ENCODE data around the gene GCNT4. TPM values are rescaled to one million over a fixed set of nuclear protein-coding genes. Genes with fewer than 3 reads are reported as not detected.

The GCNT4 gene
- total and polyA plus RNA-seq, 2 experiments from 2014 or later, result 2.5 to 5.4 TPM

DNA sequence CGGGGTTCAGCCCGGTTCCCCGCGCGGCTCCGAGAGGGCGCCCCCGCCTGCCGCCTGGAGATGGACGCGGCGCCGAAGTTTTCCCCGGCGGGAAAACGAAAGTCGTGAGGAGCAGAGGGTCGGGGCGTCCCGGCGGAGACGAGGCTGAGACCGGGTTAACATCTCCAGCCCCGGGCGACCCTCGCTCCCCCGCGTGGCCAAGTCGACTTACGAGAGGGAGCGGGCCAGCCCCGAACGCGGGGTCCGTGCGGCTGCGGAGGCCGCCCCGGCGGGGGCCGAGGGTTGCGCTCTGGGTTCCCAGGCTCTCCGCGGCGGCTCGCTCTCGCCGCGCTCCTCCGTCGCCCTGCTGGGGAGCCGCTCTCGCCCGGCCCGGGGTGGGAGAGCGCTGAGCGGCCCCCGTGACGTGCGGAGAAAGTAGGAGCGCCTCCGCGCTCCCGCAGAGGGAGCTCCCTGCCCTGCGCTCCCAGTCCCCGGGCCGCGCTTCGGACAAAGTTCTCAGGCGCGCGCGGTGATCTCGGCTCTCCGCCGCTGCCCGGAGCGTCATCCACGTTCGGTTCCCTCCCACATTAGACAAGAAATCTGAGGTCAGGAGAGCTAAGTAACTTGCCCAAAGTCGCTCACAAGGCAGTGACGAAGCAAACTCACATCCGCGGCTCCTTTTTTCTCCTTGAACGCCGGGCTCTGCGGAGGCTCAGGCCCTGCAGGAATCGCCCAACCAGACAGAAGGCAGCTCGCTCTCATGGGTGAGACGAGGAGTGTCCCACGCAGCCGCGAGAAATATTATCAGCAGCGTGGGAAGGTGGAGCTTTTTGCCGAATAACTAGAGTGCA, 1.2 kb upstream of the GCNT4 start:
- Histone ChIP-seq H3K27ac (ENCODE audit: low read depth) (peak overlapping the region; percentile 41; the same call in 1 of the 2 replicates), H3K27me3 (ENCODE audit: insufficient read depth) (peaks cover 37% of the 10 kb centered on the region), H3F3A (replicated peaks; ENCODE audit: low read depth) (no peaks in the 10 kb centered on the region), H3K4me1 (ENCODE audit: insufficient read depth) (peaks cover 37% of the 10 kb centered on the region), H3K36me3 (ENCODE audit: insufficient read depth) (no peaks in the 10 kb centered on the region), H4K20me1 (replicated peaks; ENCODE audit: insufficient read depth) (no peaks in the 10 kb centered on the region), H3K79me2 (replicated peaks; ENCODE audit: insufficient read depth) (peaks cover 28% of the 10 kb centered on the region), H3K9me2 (ENCODE audit: insufficient read depth) (no peaks in the 10 kb centered on the region), H3K4me3 (peak overlapping the region; percentile 71), H3K4me2 (peak overlapping the region; percentile 91), H2AFZ (peak overlapping the region; percentile 54; the same call in 1 of the 2 replicates)
- peak in 1 of 2 experiments; percentile 20; a peak in 1 of 4 replicates for TF ChIP-seq CTCF (conservative IDR thresholded peaks at IDR 0.05; ENCODE audit: low read depth in 2 of 2)
- TF ChIP-seq JUNB (IDR thresholded peaks at IDR 0.05; ENCODE audit: unreplicated experiment), result no peak
- TF ChIP-seq REST (IDR thresholded peaks at IDR 0.05; ENCODE audit: unreplicated experiment), result no peak
- peak; percentile 35; the same call in 1 of the 2 replicates for TF ChIP-seq CREB1 (CRISPR knock-in tag; IDR thresholded peaks at IDR 0.05; ENCODE audit: low read depth)
- H3K27ac Mint-ChIP-seq, result no peak overlapping the region
- no peaks in the 10 kb centered on the region; the same call in 2 of the 3 replicates for H3K9me3 Mint-ChIP-seq
- no peaks in the 10 kb centered on the region; the same call in 2 of the 3 replicates for H3K36me3 Mint-ChIP-seq (ENCODE audit: low read depth)
- peaks cover 67% of the 10 kb centered on the region for H3K4me1 Mint-ChIP-seq
- H3K27me3 Mint-ChIP-seq (ENCODE audit: insufficient read depth, low read depth, poor library complexity), result peaks cover 44% of the 10 kb centered on the region
- ATAC-seq, result peak; percentile 22
- peak overlapping the region; percentile 81 for H3K4me3 Mint-ChIP-seq
- peak; percentile 73 for DNase-seq (ENCODE audit: low spot score)

- ATAC-seq (no peak), DNase-seq (ENCODE audit: low spot score) (no peak)
- Mint-ChIP-seq H3K9me3 (no peaks in the 10 kb centered on the region; the same call in 2 of the 3 replicates), H3K4me1 (peaks cover 67% of the 10 kb centered on the region), H3K36me3 (ENCODE audit: low read depth) (no peaks in the 10 kb centered on the region; the same call in 2 of the 3 replicates), H3K27ac (no peak overlapping the region), H3K27me3 (ENCODE audit: insufficient read depth, low read depth, poor library complexity) (peaks cover 44% of the 10 kb centered on the region), H3K4me3 (no peak overlapping the region; the same call in 2 of the 3 replicates)
- no peak overlapping the region for H2AFZ ChIP-seq
- peaks cover 31% of the 10 kb centered on the region for H3K79me2 ChIP-seq (replicated peaks; ENCODE audit: insufficient read depth)
- no peak overlapping the region for H3K27ac ChIP-seq (ENCODE audit: low read depth)
- H3K4me1 ChIP-seq (ENCODE audit: insufficient read depth), result peaks cover 37% of the 10 kb centered on the region
- H3K27me3 ChIP-seq (ENCODE audit: insufficient read depth), result peaks cover 37% of the 10 kb centered on the region
- H3F3A ChIP-seq (replicated peaks; ENCODE audit: low read depth), result no peaks in the 10 kb centered on the region
- H3K4me2 ChIP-seq, result peak overlapping the region; percentile 91
- H3K9me2 ChIP-seq (ENCODE audit: insufficient read depth), result no peaks in the 10 kb centered on the region
- no peaks in the 10 kb centered on the region for H3K36me3 ChIP-seq (ENCODE audit: insufficient read depth)
- peak overlapping the region; percentile 71 for H3K4me3 ChIP-seq
- no peaks in the 10 kb centered on the region for H4K20me1 ChIP-seq (replicated peaks; ENCODE audit: insufficient read depth)
- TF ChIP-seq REST (IDR thresholded peaks at IDR 0.05; ENCODE audit: unreplicated experiment) (no peak), JUNB (IDR thresholded peaks at IDR 0.05; ENCODE audit: unreplicated experiment) (no peak), POLR2AphosphoS5 (IDR thresholded peaks at IDR 0.05; ENCODE audit: low read depth) (no peak), ZNF114 (CRISPR knock-in tag; IDR thresholded peaks at IDR 0.05) (no peak), STAT1 (IDR thresholded peaks at IDR 0.05; ENCODE audit: unreplicated experiment) (no peak), CREB1 (CRISPR knock-in tag; IDR thresholded peaks at IDR 0.05; ENCODE audit: low read depth) (no peak)
- TF ChIP-seq, protein P1, sequence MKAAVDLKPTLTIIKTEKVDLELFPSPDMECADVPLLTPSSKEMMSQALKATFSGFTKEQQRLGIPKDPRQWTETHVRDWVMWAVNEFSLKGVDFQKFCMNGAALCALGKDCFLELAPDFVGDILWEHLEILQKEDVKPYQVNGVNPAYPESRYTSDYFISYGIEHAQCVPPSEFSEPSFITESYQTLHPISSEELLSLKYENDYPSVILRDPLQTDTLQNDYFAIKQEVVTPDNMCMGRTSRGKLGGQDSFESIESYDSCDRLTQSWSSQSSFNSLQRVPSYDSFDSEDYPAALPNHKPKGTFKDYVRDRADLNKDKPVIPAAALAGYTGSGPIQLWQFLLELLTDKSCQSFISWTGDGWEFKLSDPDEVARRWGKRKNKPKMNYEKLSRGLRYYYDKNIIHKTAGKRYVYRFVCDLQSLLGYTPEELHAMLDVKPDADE (IDR thresholded peaks at IDR 0.05), result no peak
These were observed 621 bp upstream of the GCNT4 start for GRCh38 chr5:75053054-75053303.

Measured in GM23338 (cell line).